Adipocyte (in vitro differentiated cells): Measurements from ENCODE around the gene BAIAP2.

Experiments
- DNase-seq: peaks from one replicate; pipeline ENCODE4 v3.0.0-alpha.2; 2015; ENCODE audit warnings: low read depth
- H3K27me3 ChIP-seq: replicated peaks from 2 replicates; pipeline ENCODE4 v1.7.0; 2013; ENCODE audit warnings: mild to moderate bottlenecking, low read length, moderate library complexity; ENCODE audit not compliant: control insufficient read depth, insufficient read depth
- H3K36me3 ChIP-seq: 2 replicates; pipeline ENCODE4 v1.7.0; 2013; ENCODE audit warnings: low read length, mild to moderate bottlenecking, moderate library complexity; ENCODE audit not compliant: control insufficient read depth, insufficient read depth, severe bottlenecking
- H3K4me1 ChIP-seq: 2 replicates; pipeline ENCODE4 v1.7.0; 2013; ENCODE audit warnings: mild to moderate bottlenecking, low read length, moderate library complexity; ENCODE audit not compliant: control insufficient read depth, insufficient read depth
- H3K4me3 ChIP-seq: 2 replicates; pipeline ENCODE4 v1.7.0; 2013; ENCODE audit warnings: mild to moderate bottlenecking, low read length, moderate library complexity
- H3K9ac ChIP-seq: 2 replicates; pipeline ENCODE4 v1.7.0; 2013; ENCODE audit warnings: mild to moderate bottlenecking, low read length, moderate library complexity
- H3K9me3 ChIP-seq: 2 replicates; pipeline ENCODE4 v1.7.0; 2013; ENCODE audit warnings: mild to moderate bottlenecking, low read length, moderate library complexity; ENCODE audit not compliant: control insufficient read depth

Gene BAIAP2

DNA sequence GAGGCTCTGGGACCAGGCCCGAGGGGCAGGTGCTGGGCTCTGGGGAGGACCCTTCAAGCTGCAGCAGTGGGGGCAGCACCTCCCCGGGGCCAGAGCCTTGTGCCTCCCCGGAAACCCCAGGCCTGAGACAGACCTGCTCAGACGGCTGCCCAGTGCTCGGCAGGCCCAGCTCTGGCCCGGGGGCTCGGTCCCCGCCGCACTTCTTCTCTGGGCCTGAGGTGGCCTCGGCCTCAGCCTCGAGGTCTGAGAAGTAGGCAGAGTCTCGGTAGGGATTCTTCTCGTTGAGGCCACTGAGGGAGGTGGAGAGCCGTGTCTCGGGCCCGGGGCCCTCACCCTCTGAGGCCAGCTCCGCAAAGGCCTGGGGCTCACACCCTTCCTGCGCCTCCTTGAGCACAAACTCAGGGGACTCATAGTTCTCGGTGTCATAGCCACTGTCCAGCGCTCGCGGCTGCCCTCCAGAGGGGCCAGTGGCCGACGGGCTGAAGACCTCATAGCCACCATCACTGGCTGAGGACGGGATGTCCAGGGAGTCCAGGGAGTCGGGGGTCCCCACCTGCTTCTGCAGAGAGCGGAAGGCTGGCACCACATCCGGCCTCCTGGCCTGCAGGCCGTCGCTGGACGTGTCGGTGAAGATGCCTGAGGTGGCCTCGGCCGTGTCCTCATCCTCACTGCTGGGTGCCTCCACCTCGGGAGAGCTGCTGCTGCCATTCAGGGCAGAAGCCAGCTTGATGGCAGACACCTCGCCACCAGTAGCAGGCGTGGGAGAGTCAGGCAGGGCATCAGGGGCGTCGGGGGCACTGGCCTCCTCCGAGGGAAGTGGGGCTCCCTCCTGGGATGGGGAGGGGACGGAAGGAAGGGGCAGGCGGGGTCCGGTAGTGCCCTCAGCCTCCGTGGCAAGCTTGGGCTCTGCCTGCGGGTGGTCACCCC, 86.0 kb downstream of the BAIAP2 start:
- Histone ChIP-seq H3K4me3 (no peak overlapping the region), H3K4me1 (peaks cover 3% of the 10 kb centered on the region), H3K9ac (no peak overlapping the region), H3K9me3 (no peaks in the 10 kb centered on the region), H3K27me3 (peaks cover 13% of the 10 kb centered on the region), H3K36me3 (no peaks in the 10 kb centered on the region)
- DNase-seq = no peak

- H3K9me3 ChIP-seq = no peaks in the 10 kb centered on the region
- no peak for DNase-seq
These were observed 87.1 kb downstream of the BAIAP2 start for GRCh38 chr17:81121841-81122733.

DNA sequence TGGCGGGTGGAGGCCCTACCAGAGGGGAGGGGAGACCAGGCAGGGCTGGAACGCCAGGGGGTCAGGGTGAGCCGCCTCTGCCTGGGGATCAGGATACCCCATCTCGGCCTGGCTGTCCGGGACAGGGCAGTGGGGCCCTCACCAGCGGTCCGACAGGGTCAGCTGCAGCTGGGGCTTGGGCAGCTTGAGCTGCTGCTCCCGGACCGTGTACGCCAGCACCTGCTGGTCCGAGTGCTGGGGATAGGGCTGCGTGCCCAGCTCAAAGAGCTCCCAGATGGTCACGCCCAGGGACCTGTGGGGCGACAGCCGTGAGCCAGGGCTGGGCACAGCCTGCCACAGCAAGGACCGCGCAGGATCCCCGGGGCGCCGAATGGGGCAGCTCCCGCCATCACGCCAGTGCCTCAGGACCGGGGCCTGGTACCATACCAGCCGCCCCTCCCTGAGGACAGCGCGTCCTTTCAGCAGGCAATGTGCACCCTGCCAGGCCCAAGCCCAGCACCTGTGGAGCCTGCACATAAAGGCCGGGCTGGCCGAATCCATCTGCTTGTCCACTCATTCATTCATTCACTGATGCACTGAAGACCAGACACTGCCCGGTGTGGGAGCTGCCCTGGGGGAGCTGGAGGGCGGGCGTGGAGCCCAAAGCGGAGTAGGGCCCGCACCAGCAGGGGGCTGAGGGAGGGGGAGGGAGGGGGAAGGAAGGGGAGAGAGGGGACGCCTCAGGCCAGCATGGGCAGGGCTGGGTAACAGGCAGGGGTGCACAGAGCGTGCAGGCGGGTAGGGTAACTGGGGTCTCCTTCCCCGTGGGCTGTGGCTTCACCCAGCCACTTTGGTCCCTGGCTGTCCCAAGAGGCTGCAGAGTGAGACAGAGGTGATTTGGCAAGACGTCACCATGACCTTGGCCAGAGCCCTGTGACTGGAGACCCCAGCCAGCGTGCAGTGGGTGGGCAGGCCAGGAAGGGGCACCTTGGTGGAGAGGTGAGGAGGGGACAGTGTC, 88.4 kb downstream of the BAIAP2 start:
- Histone ChIP-seq H3K36me3 (no peaks in the 10 kb centered on the region), H3K27me3 (peaks cover 13% of the 10 kb centered on the region), H3K9ac (no peak overlapping the region), H3K4me1 (peaks cover 3% of the 10 kb centered on the region), H3K4me3 (no peak overlapping the region), H3K9me3 (no peaks in the 10 kb centered on the region)
- DNase-seq = no peak

More at GRCh38 chr17:81121841-81122733, 87.1 kb downstream of the BAIAP2 start:
- peaks cover 13% of the 10 kb centered on the region for H3K27me3 ChIP-seq
- no peak overlapping the region for H3K4me3 ChIP-seq
- H3K4me1 ChIP-seq = peaks cover 3% of the 10 kb centered on the region
- no peak overlapping the region for H3K9ac ChIP-seq
- H3K36me3 ChIP-seq = no peaks in the 10 kb centered on the region

- peaks cover under 1% of the 10 kb centered on the region for H3K4me1 ChIP-seq
- no peak for DNase-seq
- no peak overlapping the region for H3K9ac ChIP-seq
These were observed 89.4 kb downstream of the BAIAP2 start for GRCh38 chr17:81124377-81124776.

DNA sequence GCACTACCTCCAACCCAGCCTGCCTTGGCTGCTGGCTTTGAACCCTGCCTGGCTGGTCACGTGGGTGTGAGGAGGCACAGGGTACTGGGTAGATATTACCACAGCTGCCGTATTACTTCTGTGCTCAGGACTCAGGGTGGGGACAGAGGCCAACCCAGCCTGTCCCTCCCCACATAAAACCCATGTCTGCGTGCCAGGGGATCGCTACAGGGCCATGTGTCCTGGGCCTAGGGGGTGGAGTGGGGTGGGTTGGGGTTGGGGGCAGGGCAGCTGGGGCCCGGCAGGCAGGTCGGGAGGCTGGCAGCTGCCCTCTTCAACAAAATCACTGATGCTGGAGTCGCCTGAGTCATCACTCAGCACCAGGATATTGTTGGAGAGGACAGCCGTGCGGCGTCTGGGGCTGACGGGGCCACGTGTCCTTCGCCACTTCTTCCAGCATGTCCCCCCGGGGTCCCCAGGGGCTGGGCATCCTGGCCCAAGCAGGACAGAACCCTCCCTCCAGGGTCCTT, 90.7 kb downstream of the BAIAP2 start:
- Histone ChIP-seq H3K27me3 (peaks cover 13% of the 10 kb centered on the region), H3K4me1 (no peaks in the 10 kb centered on the region), H3K9ac (no peak overlapping the region), H3K4me3 (no peak overlapping the region), H3K9me3 (no peaks in the 10 kb centered on the region), H3K36me3 (no peaks in the 10 kb centered on the region)
- no peak for DNase-seq

More at GRCh38 chr17:81124377-81124776, 89.4 kb downstream of the BAIAP2 start:
- Histone ChIP-seq H3K9me3 (no peaks in the 10 kb centered on the region), H3K27me3 (peaks cover 13% of the 10 kb centered on the region), H3K36me3 (no peaks in the 10 kb centered on the region), H3K4me3 (no peak overlapping the region)

DNA sequence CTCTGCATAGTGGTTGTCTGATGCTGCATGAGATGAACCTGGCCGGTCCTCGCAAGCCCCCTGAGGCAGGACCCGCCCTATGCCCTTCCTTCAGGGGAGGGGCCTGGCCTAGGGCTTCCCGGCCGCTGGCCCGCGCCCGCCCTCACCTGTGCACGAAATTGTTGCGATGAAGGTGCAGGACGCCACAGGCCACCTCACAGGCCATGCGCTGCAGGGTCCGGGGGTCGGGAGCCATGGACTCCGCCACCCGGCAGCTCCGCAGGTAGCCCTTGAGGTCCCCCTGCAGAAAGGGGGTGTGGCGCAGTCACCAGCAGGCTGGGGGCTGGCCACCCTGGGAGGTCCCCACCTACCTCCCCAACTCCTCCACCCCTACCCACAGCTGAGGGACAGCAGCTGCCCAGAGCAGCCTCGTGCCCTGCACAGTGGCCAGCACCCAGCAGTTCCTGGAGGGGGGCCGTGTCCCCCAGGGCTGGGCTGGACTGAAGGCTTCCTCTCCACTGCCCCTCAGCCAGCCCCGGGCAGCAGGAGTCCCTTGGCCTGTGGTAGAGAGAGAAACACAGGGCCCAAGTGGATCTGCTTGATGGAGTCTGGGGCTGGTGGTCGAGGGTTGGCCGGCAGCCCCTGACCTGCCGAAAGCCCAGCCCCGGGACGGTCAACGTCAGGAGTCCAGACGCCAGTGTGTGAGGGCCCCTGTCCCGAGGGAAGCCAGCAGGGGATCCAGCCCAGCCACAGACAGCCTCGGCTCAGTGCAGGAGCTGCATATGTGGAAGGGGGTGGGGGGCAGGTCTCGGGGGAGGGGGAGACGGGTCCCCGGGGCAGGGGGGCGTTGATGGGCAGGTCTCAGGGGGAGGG, 91.6 kb downstream of the BAIAP2 start:
- Histone ChIP-seq H3K4me1 (no peaks in the 10 kb centered on the region), H3K4me3 (no peak overlapping the region), H3K9ac (no peak overlapping the region), H3K9me3 (no peaks in the 10 kb centered on the region), H3K36me3 (no peaks in the 10 kb centered on the region), H3K27me3 (peaks cover 13% of the 10 kb centered on the region)
- DNase-seq = no peak

DNA sequence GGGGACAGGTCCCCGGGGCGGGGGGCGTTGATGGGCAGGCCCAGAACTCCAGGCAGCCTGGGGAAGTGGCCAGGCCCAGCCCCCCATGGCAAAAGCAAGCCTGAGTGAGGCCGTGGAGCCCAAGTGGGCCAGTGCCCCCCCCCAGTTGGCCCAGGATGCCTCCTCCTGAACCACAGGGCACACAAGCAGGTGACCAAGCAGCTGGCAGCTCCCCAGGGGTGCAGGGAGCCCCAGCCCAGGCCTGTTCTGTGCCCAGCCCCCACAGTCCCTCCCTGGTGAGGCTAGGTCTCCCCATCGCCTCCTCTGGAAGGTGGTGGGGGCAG, 92.1 kb downstream of the BAIAP2 start:
- Histone ChIP-seq H3K36me3 (no peaks in the 10 kb centered on the region), H3K27me3 (peaks cover 13% of the 10 kb centered on the region), H3K4me1 (no peaks in the 10 kb centered on the region), H3K9me3 (no peaks in the 10 kb centered on the region), H3K9ac (no peak overlapping the region), H3K4me3 (no peak overlapping the region)
- DNase-seq = no peak

GRCh38 chr17:81127526-81128177, 92.7 kb downstream of the BAIAP2 start:
- no peaks in the 10 kb centered on the region for H3K9me3 ChIP-seq
- H3K36me3 ChIP-seq = no peaks in the 10 kb centered on the region
- H3K4me3 ChIP-seq = no peak overlapping the region

DNA sequence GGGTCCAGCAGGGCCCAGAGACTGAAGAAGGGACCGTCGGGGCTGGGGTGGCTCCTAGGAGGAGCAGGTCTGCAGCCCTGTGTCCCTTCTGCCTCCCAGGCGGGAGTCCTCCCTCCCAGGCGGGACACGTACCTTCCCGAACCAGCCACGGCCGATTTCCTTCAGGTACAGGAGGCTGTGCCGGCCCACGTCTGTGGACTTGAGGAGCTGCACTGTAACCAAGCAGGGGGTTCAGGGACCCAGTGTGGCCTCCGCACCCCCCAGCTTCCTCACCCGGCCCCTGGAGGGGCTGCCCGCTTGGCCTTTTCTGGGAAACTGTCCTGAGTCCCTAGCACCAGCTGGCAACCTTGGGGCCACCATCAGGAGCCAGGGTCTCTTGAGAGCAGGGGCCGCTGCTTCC, 93.4 kb downstream of the BAIAP2 start:
- peaks cover 4% of the 10 kb centered on the region for H3K27me3 ChIP-seq
- H3K4me3 ChIP-seq = no peak overlapping the region
- H3K4me1 ChIP-seq = no peaks in the 10 kb centered on the region
- no peak overlapping the region for H3K9ac ChIP-seq
- H3K9me3 ChIP-seq = no peaks in the 10 kb centered on the region
- H3K36me3 ChIP-seq = no peaks in the 10 kb centered on the region
- no peak for DNase-seq

More at GRCh38 chr17:81127526-81128177, 92.7 kb downstream of the BAIAP2 start:
- no peaks in the 10 kb centered on the region for H3K4me1 ChIP-seq
- no peak overlapping the region for H3K9ac ChIP-seq
- peaks cover 11% of the 10 kb centered on the region for H3K27me3 ChIP-seq
- DNase-seq = no peak
